Esophagus squamous epithelium (tissue), 5 donors: ENCODE data around the gene IGSF9. TPM values are rescaled to one million over a fixed set of nuclear protein-coding genes. Genes with fewer than 3 reads are reported as not detected.
A peak's percentile ranks its signal among the peaks of the same experiment; 100 is the strongest.

Experiments used
- DNase-seq: peaks from one replicate; lab custom pipeline; 2025; lab: John Stamatoyannopoulos, UW
- H3K27ac ChIP-seq, 4 donors: fragments of 200-600 bp; sonication (generic); one replicate each; pipeline ENCODE4 v1.5.1; 2016 to 2019; ENCODE audit warnings: mild to moderate bottlenecking in 1 of 4
- H3K27me3 ChIP-seq, 4 donors: fragments of 200-600 bp; sonication (generic); 1 replicate in 3 of 4; 2 replicates in 1 of 4; pipeline versions ENCODE4 v1.5.1 to v1.6.0; 2017 to 2021; ENCODE audit warnings: antibody characterized with exemption in 1 of 4
- H3K36me3 ChIP-seq, 3 donors: fragments of 200-600 bp; sonication (generic); one replicate each; pipeline ENCODE4 v1.5.1; 2016 to 2019
- H3K4me1 ChIP-seq, 3 donors: fragments of 200-600 bp; sonication (generic); one replicate each; pipeline ENCODE4 v1.5.1; 2017 to 2019
- H3K4me3 ChIP-seq, 4 donors: fragments of 200-600 bp; sonication (generic); 1 replicate in 3 of 4; 2 replicates in 1 of 4; pipeline ENCODE4 v1.5.1; 2016 to 2019; ENCODE audit warnings: mild to moderate bottlenecking in 2 of 4, moderate library complexity in 1 of 4
- H3K9me3 ChIP-seq, 3 donors: fragments of 200-600 bp; sonication (generic); one replicate each; pipeline ENCODE4 v1.5.1; 2016 to 2019
- CTCF ChIP-seq, 6 experiments: fragments of 450-650 bp in 4 of 6; fragments of 200-600 bp in 2 of 6; sonication (generic) in 2 of 6; IDR thresholded peaks; one replicate each; pipeline ENCODE4 v1.5.1; 2016 to 2019; ENCODE audit warnings: antibody characterized with exemption in 6 of 6, mild to moderate bottlenecking in 4 of 6, moderate library complexity in 4 of 6
- POLR2A ChIP-seq, 4 donors: fragments of 450-650 bp; IDR thresholded peaks; one replicate each; pipeline ENCODE4 v1.6.1; 2017; ENCODE audit warnings: antibody characterized with exemption in 4 of 4, mild to moderate bottlenecking in 4 of 4, moderate library complexity in 3 of 4
- WGBS, 2 donors: methylation state at CpG; one replicate each; pipeline ENCODE4 v1.1.5; 2018; 5-methylcytosine and 5-hydroxymethylcytosine counted together
- intact Hi-C: fragments of 100-400 bp; cut with DNase I; formaldehyde crosslinking; loops from one replicate; pipeline ENCODE4 v1.15.0; 2022
- total RNA-seq, 4 donors: library from RNA; depleted of rRNA; stranded (reverse); fragments of >200 nt; gene quantifications; one replicate each; pipeline ENCODE4 v1.1.0, GENCODE V29; 2016
- donor health status: DM: yes; HTN: yes; CAD: no.

IGSF9 gene
- total RNA-seq, 4 donors from 2014 or later = 4.2 to 12.0 (median 8.8) TPM

DNA sequence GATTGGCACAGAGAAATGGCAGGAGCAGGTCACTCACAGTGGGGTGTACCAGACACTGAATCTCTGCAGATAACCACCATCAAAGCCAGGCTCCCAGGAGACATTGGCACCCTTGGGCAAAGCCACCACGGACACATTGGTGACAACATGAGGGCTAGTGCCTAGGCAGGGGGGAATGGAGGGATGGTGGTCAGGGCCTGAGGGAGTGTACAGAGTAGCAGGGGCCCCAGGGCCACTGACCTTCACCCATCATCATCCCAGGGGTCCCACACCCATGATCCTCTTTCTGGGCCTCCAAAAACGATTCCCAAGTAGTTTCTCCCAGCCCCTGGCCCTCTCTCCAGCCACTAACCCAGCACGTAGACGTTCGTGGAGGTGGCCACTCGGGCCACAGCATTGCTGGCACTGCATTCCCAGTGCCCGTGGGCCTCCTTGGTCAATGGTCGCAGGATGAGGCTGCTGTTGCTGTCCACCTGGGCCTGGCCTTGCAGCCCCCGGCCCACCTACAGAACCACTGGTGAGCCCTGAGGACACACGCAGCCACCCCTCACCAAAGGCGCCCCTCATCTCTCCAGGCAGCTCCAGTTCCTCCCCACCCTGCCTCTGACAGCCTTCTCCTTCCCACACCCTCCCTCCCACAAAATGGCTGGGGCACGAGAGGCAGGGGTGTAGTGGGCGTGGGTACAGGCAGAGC is 14.2 kb downstream of the IGSF9 start:
- Histone ChIP-seq H3K4me3 (no peak overlapping the region), H3K36me3 (peaks cover 0 to 43% (median 0%) of the 10 kb centered on the region in 3 donors), H3K27me3 (no peaks in the 10 kb centered on the region), H3K9me3 (no peaks in the 10 kb centered on the region), H3K4me1 (peaks cover 11 to 62% (median 16%) of the 10 kb centered on the region in 3 donors), H3K27ac (no peak overlapping the region)
- WGBS, 2 donors = 75 to 96% methylated on average over 1 to 9 of the region's 13 CpGs
- TF ChIP-seq POLR2A (IDR thresholded peaks at IDR 0.05) (no peak), CTCF (IDR thresholded peaks at IDR 0.05) (no peak)
- intact Hi-C loops = loop anchor here (10.0 kb wide), 1 partner anchor 154 kb away; the partner anchor contains the start of gene KCNJ9
- DNase-seq = no peak

DNA sequence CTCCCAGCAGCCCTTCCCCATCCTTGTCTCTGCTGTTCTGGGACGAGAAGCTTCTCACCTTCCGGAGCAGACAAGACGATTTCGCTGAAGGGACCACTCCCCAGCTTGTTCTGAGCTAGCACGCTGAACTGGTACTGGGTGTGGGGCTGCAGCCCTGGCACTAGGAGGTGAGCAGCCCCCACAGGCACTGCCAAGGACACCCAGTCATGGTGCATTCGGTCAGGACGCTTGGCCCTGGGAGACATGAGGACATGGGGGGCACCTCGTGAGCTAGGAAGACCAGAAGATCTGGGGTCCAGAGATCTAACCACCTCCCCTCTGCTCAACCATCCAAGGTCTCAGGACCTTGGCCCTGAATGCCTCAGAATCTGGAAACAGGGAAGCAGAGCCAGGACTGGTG is 14.8 kb downstream of the IGSF9 start:
- H3K4me1 ChIP-seq = peaks cover 14 to 63% (median 20%) of the 10 kb centered on the region in 3 donors
- intact Hi-C loops = loop anchor here (10.0 kb wide), 1 partner anchor 154 kb away; the partner anchor contains the start of gene KCNJ9

DNA sequence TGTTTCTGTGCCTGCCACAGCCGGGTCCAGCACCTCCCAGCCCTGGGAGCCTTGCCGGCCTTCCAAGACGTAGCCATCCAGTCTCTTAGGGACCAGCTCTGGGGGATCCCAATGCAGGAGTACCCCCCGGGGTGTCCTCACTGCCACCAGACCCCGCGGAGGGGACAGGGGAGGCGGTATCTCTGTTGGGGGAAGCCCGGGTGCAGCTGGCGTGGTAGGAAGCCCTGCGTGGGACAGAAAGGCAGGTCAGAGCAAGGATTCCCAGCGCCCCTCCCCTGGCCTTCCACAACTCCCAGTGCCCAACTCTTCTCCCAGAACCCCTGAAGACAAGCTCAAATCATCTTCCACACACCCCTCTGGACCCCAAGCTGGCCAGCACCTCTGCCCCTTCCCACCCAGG is 15.2 kb downstream of the IGSF9 start:
- Histone ChIP-seq H3K36me3 (peaks cover 0 to 39% (median 0%) of the 10 kb centered on the region in 3 donors), H3K27ac (no peak overlapping the region), H3K27me3 (no peaks in the 10 kb centered on the region), H3K4me3 (no peak overlapping the region), H3K9me3 (no peaks in the 10 kb centered on the region), H3K4me1 (peaks cover 14 to 65% (median 21%) of the 10 kb centered on the region in 3 donors)
- 89% methylated on average over 3 of the region's 11 CpGs; no CpG with 5 or more reads in 1 of the 2 donors for WGBS, 2 donors
- no peak for DNase-seq
- intact Hi-C loops = loop anchor here (10.0 kb wide), 1 partner anchor 155 kb away; the partner anchor contains the start of gene KCNJ9
- no peak for TF ChIP-seq CTCF (IDR thresholded peaks at IDR 0.05)
- TF ChIP-seq POLR2A (IDR thresholded peaks at IDR 0.05) = no peak

More for the DNA sequence above, 14.8 kb downstream of the IGSF9 start:
- no peak overlapping the region for H3K27ac ChIP-seq
- H3K9me3 ChIP-seq = no peaks in the 10 kb centered on the region
- no peaks in the 10 kb centered on the region for H3K27me3 ChIP-seq
- TF ChIP-seq CTCF (IDR thresholded peaks at IDR 0.05) = no peak
- TF ChIP-seq POLR2A (IDR thresholded peaks at IDR 0.05) = no peak
- H3K36me3 ChIP-seq = peaks cover 0 to 43% (median 0%) of the 10 kb centered on the region in 3 donors
- no peak overlapping the region for H3K4me3 ChIP-seq
- WGBS, 2 donors = 93 to 96% methylated on average over 5 to 8 of the region's 8 CpGs
- no peak for DNase-seq

GRCh38 chr1:159929155-159930051 is 16.0 kb downstream of the IGSF9 start:
- no peak for DNase-seq
- Histone ChIP-seq H3K4me3 (no peak overlapping the region), H3K27me3 (no peaks in the 10 kb centered on the region), H3K36me3 (peaks cover 0 to 39% (median 0%) of the 10 kb centered on the region in 3 donors), H3K27ac (peak overlapping the region in 2 of 4 donors; percentile 13 to 19), H3K4me1 (peaks cover 14 to 66% (median 21%) of the 10 kb centered on the region in 3 donors), H3K9me3 (no peaks in the 10 kb centered on the region)
- WGBS, 2 donors = 78 to 90% methylated on average over 21 to 27 of the region's 48 CpGs
- intact Hi-C loops = loop anchor here (10.0 kb wide), 1 partner anchor 155 kb away; the partner anchor contains the start of gene KCNJ9
- TF ChIP-seq CTCF (IDR thresholded peaks at IDR 0.05) (no peak), POLR2A (IDR thresholded peaks at IDR 0.05) (no peak)
